Rectal smooth muscle tissue (tissue), 1 donor: ENCODE data around the gene OR10K2.
"Not testable (repeated sequence)": the region's sequence is repeated elsewhere in the genome, so short reads cannot be mapped to it uniquely, and the experiment has no call there.

Experiments used
- H3K27ac ChIP-seq: one replicate; pipeline ENCODE4 v1.7.0; 2013; ENCODE audit warnings: low read depth, low read length, inconsistent platforms
- H3K27me3 ChIP-seq: one replicate; pipeline ENCODE4 v1.7.0; 2013; ENCODE audit warnings: low read length; ENCODE audit not compliant: control insufficient read depth, insufficient read depth
- H3K36me3 ChIP-seq: one replicate; pipeline ENCODE4 v1.7.0; 2013; ENCODE audit warnings: low read length; ENCODE audit not compliant: control insufficient read depth, insufficient read depth
- H3K4me1 ChIP-seq: one replicate; pipeline ENCODE4 v1.7.0; 2013; ENCODE audit warnings: low read length; ENCODE audit not compliant: control insufficient read depth, insufficient read depth
- H3K4me3 ChIP-seq: one replicate; pipeline ENCODE4 v1.7.0; 2013; ENCODE audit warnings: low read length
- H3K9ac ChIP-seq: one replicate; pipeline ENCODE4 v1.7.0; 2013; ENCODE audit warnings: low read length

The OR10K2 gene

GRCh38 chr1:158407092-158407491, 18.9 kb downstream of the OR10K2 start:
- Histone ChIP-seq H3K4me1 (no peaks in the 10 kb centered on the region), H3K27ac (no peak overlapping the region), H3K9ac (no peak overlapping the region), H3K27me3 (no peaks in the 10 kb centered on the region), H3K36me3 (no peaks in the 10 kb centered on the region), H3K4me3 (no peak overlapping the region)

- Histone ChIP-seq H3K4me1 (no peaks in the 10 kb centered on the region), H3K27me3 (no peaks in the 10 kb centered on the region), H3K4me3 (no peak overlapping the region), H3K27ac (no peak overlapping the region), H3K9ac (no peak overlapping the region), H3K36me3 (no peaks in the 10 kb centered on the region)
Measured at GRCh38 chr1:158400871-158401270, 25.2 kb downstream of the OR10K2 start.

GRCh38 chr1:158398818-158399514, 27.1 kb downstream of the OR10K2 start, which contains the start of gene OR10T2:
TSS of gene OR10T2 (minus strand) at chr1:158399466. CDS start at chr1:158399466, 0 bp downstream.
- Histone ChIP-seq H3K4me3 (no peak within 1 kb of the TSS), H3K4me1 (no peaks in the 10 kb centered on the region), H3K27me3 (no peaks in the 10 kb centered on the region), H3K27ac (no peak within 1 kb of the TSS), H3K9ac (no peak within 1 kb of the TSS), H3K36me3 (no peaks in the 10 kb centered on the region)

- no peaks in the 10 kb centered on the region for H3K4me1 ChIP-seq
- H3K27me3 ChIP-seq, result no peaks in the 10 kb centered on the region
- no peak overlapping the region for H3K4me3 ChIP-seq
- H3K9ac ChIP-seq, result no peak overlapping the region
- H3K36me3 ChIP-seq, result no peaks in the 10 kb centered on the region
- no peak overlapping the region for H3K27ac ChIP-seq
Measured at GRCh38 chr1:158396646-158397045, 29.4 kb downstream of the OR10K2 start.

GRCh38 chr1:158393476-158393875, 32.6 kb downstream of the OR10K2 start:
- Histone ChIP-seq H3K9ac (no peak overlapping the region), H3K4me1 (no peaks in the 10 kb centered on the region), H3K27ac (no peak overlapping the region), H3K27me3 (no peaks in the 10 kb centered on the region), H3K36me3 (no peaks in the 10 kb centered on the region), H3K4me3 (no peak overlapping the region)

- Histone ChIP-seq H3K27me3 (no peaks in the 10 kb centered on the region), H3K4me1 (no peaks in the 10 kb centered on the region), H3K4me3 (no peak overlapping the region), H3K27ac (no peak overlapping the region), H3K36me3 (no peaks in the 10 kb centered on the region), H3K9ac (no peak overlapping the region)
Measured at GRCh38 chr1:158391099-158391498, 34.9 kb downstream of the OR10K2 start.

GRCh38 chr1:158390331-158390730, 35.7 kb downstream of the OR10K2 start:
- Histone ChIP-seq H3K36me3 (no peaks in the 10 kb centered on the region), H3K9ac (no peak overlapping the region)

GRCh38 chr1:158374860-158375259, 51.2 kb downstream of the OR10K2 start:
- H3K4me1 ChIP-seq, result no peaks in the 10 kb centered on the region
- H3K9ac ChIP-seq, result no peak overlapping the region
- no peaks in the 10 kb centered on the region for H3K36me3 ChIP-seq
- no peak overlapping the region for H3K27ac ChIP-seq
- H3K4me3 ChIP-seq, result no peak overlapping the region
- no peaks in the 10 kb centered on the region for H3K27me3 ChIP-seq

More at GRCh38 chr1:158390331-158390730, 35.7 kb downstream of the OR10K2 start:
- H3K27ac ChIP-seq, result no peak overlapping the region
- no peaks in the 10 kb centered on the region for H3K4me1 ChIP-seq
- H3K4me3 ChIP-seq, result no peak overlapping the region
- H3K27me3 ChIP-seq, result no peaks in the 10 kb centered on the region

- not testable (repeated sequence) for H3K9ac ChIP-seq, H3K36me3 ChIP-seq, H3K4me1 ChIP-seq, H3K27ac ChIP-seq, H3K27me3 ChIP-seq, H3K4me3 ChIP-seq
Measured at GRCh38 chr1:158374101-158374500, 51.9 kb downstream of the OR10K2 start.

GRCh38 chr1:158371188-158371953, 54.7 kb downstream of the OR10K2 start:
- Histone ChIP-seq H3K9ac (no peak overlapping the region), H3K36me3 (no peaks in the 10 kb centered on the region), H3K27ac (no peak overlapping the region), H3K4me3 (no peak overlapping the region), H3K27me3 (no peaks in the 10 kb centered on the region), H3K4me1 (no peaks in the 10 kb centered on the region)
